Heart left ventricle (tissue), 16 donors: ENCODE measurements around the gene CACNA1S. TPM values are rescaled to one million over a fixed set of nuclear protein-coding genes. Genes with fewer than 3 reads are reported as not detected.
A peak's percentile ranks its signal among the peaks of the same experiment; 100 is the strongest.

Source experiments
- ATAC-seq, 4 donors: fragments of 200-7000 bp; cut with Tn5 transposase; one replicate each; pipeline ENCODE4 v1.9.1; 2020 to 2022; ENCODE audit warnings: moderate library complexity in 4 of 4, mild to moderate bottlenecking in 3 of 4, moderate number of reproducible peaks in 1 of 4
- DNase-seq, 5 donors: peaks; one replicate each; pipeline ENCODE4 v3.0.0-alpha.2; 2020
- H3K27ac ChIP-seq, 12 donors: fragments of 200-600 bp; sonication (generic) in 4 of 12; one replicate each; pipeline versions ENCODE4 v1.5.0 to v1.8.0; 2016 to 2022; ENCODE audit warnings: mild to moderate bottlenecking in 2 of 12
- H3K27me3 ChIP-seq, 9 donors: fragments of 200-600 bp; sonication (generic) in 2 of 9; one replicate each; pipeline versions ENCODE4 v1.5.1 to v1.8.0; 2016 to 2022; ENCODE audit warnings: mild to moderate bottlenecking in 3 of 9
- H3K36me3 ChIP-seq, 9 donors: fragments of 200-600 bp; sonication (generic) in 2 of 9; one replicate each; pipeline versions ENCODE4 v1.5.0 to v1.8.0; 2018 to 2022; ENCODE audit warnings: mild to moderate bottlenecking in 2 of 9
- H3K4me1 ChIP-seq, 12 donors: fragments of 200-600 bp; sonication (generic) in 4 of 12; one replicate each; pipeline versions ENCODE4 v1.5.0 to v1.8.0; 2016 to 2022; ENCODE audit warnings: mild to moderate bottlenecking in 3 of 12
- H3K4me3 ChIP-seq, 12 donors: fragments of 200-600 bp; sonication (generic) in 4 of 12; one replicate each; pipeline versions ENCODE4 v1.5.0 to v1.8.0; 2017 to 2022; ENCODE audit warnings: mild to moderate bottlenecking in 9 of 12, moderate library complexity in 4 of 12
- H3K9me3 ChIP-seq, 12 donors: fragments of 200-600 bp; sonication (generic) in 4 of 12; one replicate each; pipeline versions ENCODE4 v1.5.0 to v1.8.0; 2016 to 2022; ENCODE audit warnings: mild to moderate bottlenecking in 1 of 12
- CTCF ChIP-seq, 12 donors: fragments of 200-600 bp; sonication (generic) in 4 of 12; IDR thresholded peaks; one replicate each; pipeline versions ENCODE4 v1.5.0 to v1.8.0; 2018 to 2022; ENCODE audit warnings: antibody characterized with exemption in 12 of 12, mild to moderate bottlenecking in 5 of 12
- POLR2A ChIP-seq, 2 donors: fragments of 450-650 bp; IDR thresholded peaks; one replicate each; pipeline ENCODE4 v1.6.1; 2017; ENCODE audit warnings: antibody characterized with exemption in 2 of 2, mild to moderate bottlenecking in 2 of 2, moderate library complexity in 2 of 2
- WGBS, 4 donors: extraction: QIAGEN DNeasy Blood & Tissue Kit in 2 of 4; methylation state at CpG; one replicate each; pipeline versions ENCODE4 v1.1.5 to v1.1.7; 2013 to 2018; 5-methylcytosine and 5-hydroxymethylcytosine counted together
- intact Hi-C, 10 donors: fragments of 100-400 bp; cut with DNase I; formaldehyde crosslinking; loops; one replicate each; pipeline versions ENCODE4 v1.11.1 to v1.14.2; 2022
- polyA plus RNA-seq, 2 donors: library from polyadenylated mRNA; stranded (reverse); fragments of 200-250 nt; gene quantifications; one replicate each; pipeline ENCODE4 v1.2.3, GENCODE V29; 2013
- total RNA-seq, 9 donors: library from RNA; depleted of rRNA in 2 of 9; stranded (reverse); fragments of >200 nt in 2 of 9; fragmentation: NEBNext Ultra II Directional in 3 of 9; extraction: Animal tissue kit (Norgen Biotek cat#: 25700) in 3 of 9; gene quantifications; one replicate each; pipeline versions ENCODE4 v1.1.0 to v1.2.4, GENCODE V29; 2016 to 2023
- donor health status: ischemic (EF 13 %, LVEDD 7.1; RV severe dilation, severe dysfunction).
- donor health status: healthy with polysubstance abuse.
- donor health status: DM: no; HTN: yes; CAD: no.
- donor health status: DM: no; HTN: no; CAD: no.
- donor health status: ischemic (EF 25% LVEDD 6.9; RV normal size, moderate dysfunction).
- donor health status: ischemic (EF 25% LVEDD 5.7; RV mildly dilated, moderate dysfunction).
- donor health status: healthy.
- donor health status: DM: yes; HTN: yes; CAD: no.
- donor health status: ischemic (EF 35%, LVEDD 5.7; RV mildly dilated, moderate dysfunction).
- donor health status: nonischemic (EF 11% LVEDD 7.7; RV severe dilation, severe dysfunction).
- donor health status: DM: yes; HTN: yes; CAD: no.
- donor health status: PGD.
- donor health status: ischemic (EF 29% LVEDD 5.4; RV normal size, mild dysfunction).
- donor health status: nonischemic (EF 23%, LVEDD 6.1; RV moderate dilation, normal function).

Gene CACNA1S
- total and polyA plus RNA-seq, 11 donors, result not detected

GRCh38 chr1:201063145-201063544 is 49.1 kb downstream of the CACNA1S start:
- Histone ChIP-seq H3K4me3 (no peak overlapping the region), H3K27me3 (peaks cover 0 to 4% (median 0%) of the 10 kb centered on the region in 9 donors), H3K36me3 (no peaks in the 10 kb centered on the region), H3K4me1 (peaks cover 0 to 16% (median 0%) of the 10 kb centered on the region in 12 donors), H3K9me3 (no peaks in the 10 kb centered on the region), H3K27ac (no peak overlapping the region)
- 94 to 96% (median 95%) methylated on average over 7 of the region's 7 CpGs for WGBS, 4 donors
- no peak for ATAC-seq
- no peak for DNase-seq
- TF ChIP-seq CTCF (IDR thresholded peaks at IDR 0.05) (no peak), POLR2A (IDR thresholded peaks at IDR 0.05) (no peak)
- intact Hi-C loops, result no loop called here

- no peak overlapping the region for H3K4me3 ChIP-seq
- DNase-seq (no peak), ATAC-seq (no peak)
- H3K27me3 ChIP-seq, result peaks cover 0 to 4% (median 0%) of the 10 kb centered on the region in 9 donors
- peaks cover 0 to 16% (median 0%) of the 10 kb centered on the region in 12 donors for H3K4me1 ChIP-seq
- no peaks in the 10 kb centered on the region for H3K36me3 ChIP-seq
- intact Hi-C loops, result no loop called here
- WGBS, 4 donors, result 59 to 87% (median 76%) methylated on average over 6 to 8 of the region's 8 CpGs
- no peak overlapping the region for H3K27ac ChIP-seq
- TF ChIP-seq CTCF (IDR thresholded peaks at IDR 0.05) (no peak), POLR2A (IDR thresholded peaks at IDR 0.05) (no peak)
- no peaks in the 10 kb centered on the region for H3K9me3 ChIP-seq
These were observed 49.6 kb downstream of the CACNA1S start for GRCh38 chr1:201062511-201063091.

- ATAC-seq, result no peak
- intact Hi-C loops, result no loop called here
- no peak overlapping the region for H3K27ac ChIP-seq
- TF ChIP-seq POLR2A (IDR thresholded peaks at IDR 0.05) (no peak), CTCF (IDR thresholded peaks at IDR 0.05) (no peak)
- DNase-seq, result no peak
- peaks cover 0 to 16% (median 0%) of the 10 kb centered on the region in 12 donors for H3K4me1 ChIP-seq
- no peak overlapping the region for H3K4me3 ChIP-seq
- 94 to 100% (median 95%) methylated on average over 2 to 12 of the region's 12 CpGs for WGBS, 4 donors
- peaks cover 0 to 2% (median 0%) of the 10 kb centered on the region in 9 donors for H3K27me3 ChIP-seq
- H3K9me3 ChIP-seq, result no peaks in the 10 kb centered on the region
- H3K36me3 ChIP-seq, result no peaks in the 10 kb centered on the region
These were observed 50.3 kb downstream of the CACNA1S start for GRCh38 chr1:201061886-201062285.

GRCh38 chr1:201061049-201061448 is 51.2 kb downstream of the CACNA1S start:
- ATAC-seq (peak in 3 of 4 donors; percentile 33 to 74 (median 49)), DNase-seq (peak in 4 of 5 donors; percentile 29 to 60 (median 47))
- no peaks in the 10 kb centered on the region for H3K36me3 ChIP-seq

More at GRCh38 chr1:201061049-201061448, 51.2 kb downstream of the CACNA1S start:
- no peak overlapping the region for H3K27ac ChIP-seq
- peaks cover 0 to 19% (median 4%) of the 10 kb centered on the region in 12 donors for H3K4me1 ChIP-seq
- no peaks in the 10 kb centered on the region for H3K9me3 ChIP-seq
- 71 to 82% (median 75%) methylated on average over 4 of the region's 4 CpGs for WGBS, 4 donors
- no peak overlapping the region for H3K4me3 ChIP-seq
- no peaks in the 10 kb centered on the region for H3K27me3 ChIP-seq
- TF ChIP-seq CTCF (IDR thresholded peaks at IDR 0.05), result no peak
- TF ChIP-seq POLR2A (IDR thresholded peaks at IDR 0.05), result no peak
- intact Hi-C loops, result no loop called here
